SK-N-SH treated with all-trans-retinoic acid at 6 μM for 48 hours (cell line): Measurements from ENCODE around the gene PPP1R15B.

Experiments used
- ARNTL ChIP-seq: fragments of 450-650 bp; formaldehyde crosslinking; IDR thresholded peaks from 2 replicates; pipeline ENCODE4 v1.5.0; 2020; ENCODE audit warnings: low read depth, mild to moderate bottlenecking, moderate library complexity, borderline replicate concordance
- ISL1 ChIP-seq: fragments of 250-450 bp; sonication (Bioruptor Pico); IDR thresholded peaks from 2 replicates; pipeline ENCODE4 v2.1.2; 2022; ENCODE audit warnings: mild to moderate bottlenecking, moderate library complexity
- PPARA ChIP-seq: fragments of 250-450 bp; sonication (Bioruptor Pico); IDR thresholded peaks from 2 replicates; pipeline ENCODE4 v1.5.0; 2020; ENCODE audit warnings: mild to moderate bottlenecking, borderline replicate concordance
- RARB ChIP-seq: fragments of 250-450 bp; sonication (Bioruptor Pico); IDR thresholded peaks from 2 replicates; pipeline ENCODE4 v1.8.0; 2021; ENCODE audit warnings: mild to moderate bottlenecking, moderate library complexity
- ZFP3 ChIP-seq: fragments of 250-450 bp; sonication (Bioruptor Pico); IDR thresholded peaks from 2 replicates; pipeline ENCODE4 v1.5.0; 2020; ENCODE audit warnings: mild to moderate bottlenecking, moderate library complexity
- ZFP30 ChIP-seq: fragments of 450-650 bp; formaldehyde crosslinking; IDR thresholded peaks from 2 replicates; pipeline ENCODE4 v1.5.0; 2022; ENCODE audit warnings: mild to moderate bottlenecking, moderate library complexity
- ZNF70 ChIP-seq: fragments of 450-650 bp; formaldehyde crosslinking; IDR thresholded peaks from 2 replicates; pipeline ENCODE4 v1.5.0; 2020; ENCODE audit warnings: mild to moderate bottlenecking, moderate library complexity
- TF ChIP-seq, protein P1 (sequence below): fragments of 250-450 bp; sonication (Bioruptor Pico); IDR thresholded peaks from 2 replicates; pipeline ENCODE4 v1.5.1; 2020; ENCODE audit warnings: low read depth, mild to moderate bottlenecking, moderate library complexity
- TF ChIP-seq, protein P2 (sequence below): fragments of 250-450 bp; sonication (Bioruptor Pico); IDR thresholded peaks from 2 replicates; pipeline ENCODE4 v1.8.0; 2020; ENCODE audit warnings: mild to moderate bottlenecking, moderate library complexity, borderline replicate concordance
- TF ChIP-seq, protein P3 (sequence below): fragments of 250-450 bp; sonication (Bioruptor Pico); IDR thresholded peaks from 2 replicates; pipeline ENCODE4 v1.8.0; 2021; ENCODE audit warnings: low read depth, mild to moderate bottlenecking, moderate library complexity, borderline replicate concordance

DNA sequence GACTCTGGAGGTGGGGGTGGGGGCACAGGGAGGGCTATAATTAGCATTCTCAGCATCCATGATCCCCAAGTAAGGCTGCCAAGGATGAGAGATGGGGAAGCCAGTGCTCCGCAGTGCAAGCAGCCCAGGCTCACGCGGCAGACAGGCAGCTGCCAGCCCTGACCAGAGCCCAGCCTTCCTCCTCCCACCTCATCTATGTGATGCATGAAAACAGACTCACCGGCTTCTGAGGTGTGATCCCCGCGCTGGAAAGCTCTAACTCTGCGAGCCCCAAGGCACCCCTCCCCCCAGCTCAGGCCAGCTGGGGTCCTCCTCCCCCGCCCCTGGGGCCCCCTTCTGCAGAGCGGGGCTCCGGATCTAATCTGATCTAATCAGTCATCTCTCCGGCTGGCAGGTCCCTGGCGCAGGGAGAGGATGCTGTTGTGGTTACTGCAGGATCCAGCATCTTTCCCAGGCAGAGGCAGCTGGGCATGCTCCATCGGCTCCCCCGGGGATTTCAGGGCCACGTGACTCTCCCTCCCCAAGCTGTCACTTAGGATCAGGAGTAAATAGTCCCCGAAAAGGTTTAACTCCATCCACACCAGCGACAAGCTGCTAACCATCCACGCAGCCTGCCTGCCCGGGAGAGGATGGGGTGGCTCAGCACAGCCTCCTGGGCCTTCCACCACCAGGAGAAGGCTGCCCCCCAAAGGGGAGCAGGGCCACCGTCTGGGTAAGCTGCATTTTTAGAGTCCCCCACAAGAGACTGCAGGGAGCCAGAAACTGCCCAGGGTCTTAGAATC, 52.0 kb downstream of the PPP1R15B start, which contains the start of gene PLEKHA6:
- TF ChIP-seq ARNTL (CRISPR knock-in tag) (no peak), PPARA (CRISPR knock-in tag) (no peak), ISL1 (CRISPR knock-in tag) (no peak), RARB (CRISPR knock-in tag) (no peak), ZFP30 (CRISPR knock-in tag) (no peak), ZFP3 (CRISPR knock-in tag) (no peak), ZNF70 (CRISPR knock-in tag) (no peak)
- TF ChIP-seq, protein P1, sequence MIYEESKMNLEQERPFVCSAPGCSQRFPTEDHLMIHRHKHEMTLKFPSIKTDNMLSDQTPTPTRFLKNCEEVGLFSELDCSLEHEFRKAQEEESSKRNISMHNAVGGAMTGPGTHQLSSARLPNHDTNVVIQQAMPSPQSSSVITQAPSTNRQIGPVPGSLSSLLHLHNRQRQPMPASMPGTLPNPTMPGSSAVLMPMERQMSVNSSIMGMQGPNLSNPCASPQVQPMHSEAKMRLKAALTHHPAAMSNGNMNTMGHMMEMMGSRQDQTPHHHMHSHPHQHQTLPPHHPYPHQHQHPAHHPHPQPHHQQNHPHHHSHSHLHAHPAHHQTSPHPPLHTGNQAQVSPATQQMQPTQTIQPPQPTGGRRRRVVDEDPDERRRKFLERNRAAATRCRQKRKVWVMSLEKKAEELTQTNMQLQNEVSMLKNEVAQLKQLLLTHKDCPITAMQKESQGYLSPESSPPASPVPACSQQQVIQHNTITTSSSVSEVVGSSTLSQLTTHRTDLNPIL (CRISPR knock-in tag) = no peak
- TF ChIP-seq, protein P2, sequence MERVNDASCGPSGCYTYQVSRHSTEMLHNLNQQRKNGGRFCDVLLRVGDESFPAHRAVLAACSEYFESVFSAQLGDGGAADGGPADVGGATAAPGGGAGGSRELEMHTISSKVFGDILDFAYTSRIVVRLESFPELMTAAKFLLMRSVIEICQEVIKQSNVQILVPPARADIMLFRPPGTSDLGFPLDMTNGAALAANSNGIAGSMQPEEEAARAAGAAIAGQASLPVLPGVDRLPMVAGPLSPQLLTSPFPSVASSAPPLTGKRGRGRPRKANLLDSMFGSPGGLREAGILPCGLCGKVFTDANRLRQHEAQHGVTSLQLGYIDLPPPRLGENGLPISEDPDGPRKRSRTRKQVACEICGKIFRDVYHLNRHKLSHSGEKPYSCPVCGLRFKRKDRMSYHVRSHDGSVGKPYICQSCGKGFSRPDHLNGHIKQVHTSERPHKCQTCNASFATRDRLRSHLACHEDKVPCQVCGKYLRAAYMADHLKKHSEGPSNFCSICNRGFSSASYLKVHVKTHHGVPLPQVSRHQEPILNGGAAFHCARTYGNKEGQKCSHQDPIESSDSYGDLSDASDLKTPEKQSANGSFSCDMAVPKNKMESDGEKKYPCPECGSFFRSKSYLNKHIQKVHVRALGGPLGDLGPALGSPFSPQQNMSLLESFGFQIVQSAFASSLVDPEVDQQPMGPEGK = 0 out of 2 replicates have a peak, but pooled peaks have one; percentile 9
- TF ChIP-seq, protein P3, sequence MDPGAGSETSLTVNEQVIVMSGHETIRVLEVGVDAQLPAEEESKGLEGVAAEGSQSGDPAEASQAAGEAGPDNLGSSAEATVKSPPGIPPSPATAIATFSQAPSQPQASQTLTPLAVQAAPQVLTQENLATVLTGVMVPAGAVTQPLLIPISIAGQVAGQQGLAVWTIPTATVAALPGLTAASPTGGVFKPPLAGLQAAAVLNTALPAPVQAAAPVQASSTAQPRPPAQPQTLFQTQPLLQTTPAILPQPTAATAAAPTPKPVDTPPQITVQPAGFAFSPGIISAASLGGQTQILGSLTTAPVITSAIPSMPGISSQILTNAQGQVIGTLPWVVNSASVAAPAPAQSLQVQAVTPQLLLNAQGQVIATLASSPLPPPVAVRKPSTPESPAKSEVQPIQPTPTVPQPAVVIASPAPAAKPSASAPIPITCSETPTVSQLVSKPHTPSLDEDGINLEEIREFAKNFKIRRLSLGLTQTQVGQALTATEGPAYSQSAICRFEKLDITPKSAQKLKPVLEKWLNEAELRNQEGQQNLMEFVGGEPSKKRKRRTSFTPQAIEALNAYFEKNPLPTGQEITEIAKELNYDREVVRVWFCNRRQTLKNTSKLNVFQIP = no peak
